HCT116 (cell line): ENCODE results near the gene CREB3L1. TPM values are rescaled to one million over a fixed set of nuclear protein-coding genes. Genes with fewer than 3 reads are reported as not detected.

Experiments used
- ATAC-seq: fragments of 200-7000 bp; cut with Tn5 transposase; 2 replicates; pipeline ENCODE4 v1.9.1; 2020; ENCODE audit warnings: mild to moderate bottlenecking, moderate library complexity
- BruUV-seq: library from RNA; stranded (reverse); fragments of 400-500 nt; replicated peaks from 2 replicates; lab custom pipeline; 2021; lab: Mats Ljungman, UMichigan
- CTCF ChIA-PET: fragments of 300-600 bp; sonication (Branson Sonifier 250); formaldehyde crosslinking; loops from one replicate; lab custom pipeline; 2021; ENCODE audit warnings: antibody characterized with exemption; lab: Charles Lee
- POLR2A ChIA-PET: fragments of 300-600, 350-600 bp; sonication (Branson Sonifier 250); formaldehyde crosslinking; loops from one replicate; lab custom pipeline; 2021; ENCODE audit warnings: antibody characterized with exemption; lab: Charles Lee
- RAD21 ChIA-PET, 2 experiments: fragments of 300-600 bp; sonication (Branson Sonifier 250); formaldehyde crosslinking; loops; one replicate each; lab custom pipeline; 2023; ENCODE audit warnings: low total read pairs in 2 of 2; ENCODE audit not compliant: uncharacterized antibody in 2 of 2, unreplicated experiment in 2 of 2, low non-redundant PET in 1 of 2; lab: Charles Lee
- DNase-seq: peaks from one replicate; pipeline ENCODE4 v3.0.0-alpha.2; 2010; ENCODE audit warnings: low read depth, low spot score
- H2AFZ ChIP-seq: fragments of 200-600 bp; shearing (Covaris generic), sonication (generic); 2 replicates; pipeline ENCODE4 v1.6.1; 2017; ENCODE audit warnings: low read depth, mixed run types, mixed read lengths, antibody characterized with exemption, low read length; ENCODE audit not compliant: poor library complexity, severe bottlenecking
- H3K27ac ChIP-seq: 2 replicates; pipeline ENCODE4 v1.5.1; 2012; ENCODE audit warnings: low read depth, low read length
- H3K27me3 ChIP-seq: fragments of 200-600 bp; sonication (generic); 2 replicates; pipeline ENCODE4 v1.6.1; 2016; ENCODE audit warnings: mixed run types, low read length, mixed read lengths; ENCODE audit not compliant: insufficient read depth
- H3K36me3 ChIP-seq, 2 experiments: fragments of 200-500 bp in 1 of 2; fragments of 200-600 bp in 1 of 2; sonication (Bioruptor generic) in 1 of 2; sonication (generic) in 1 of 2; 2 replicates each; pipeline versions ENCODE4 v1.5.1 to v1.6.1; 2014 to 2016; ENCODE audit warnings: low read length in 2 of 2, inconsistent platforms in 1 of 2, mixed read lengths in 1 of 2, mixed run types in 1 of 2; ENCODE audit not compliant: insufficient read depth in 2 of 2, control insufficient read depth in 1 of 2
- H3K4me1 ChIP-seq, 2 experiments: fragments of 200-600 bp in 1 of 2; sonication (generic) in 1 of 2; 2 replicates each; pipeline versions ENCODE4 v1.5.1 to v1.6.1; 2012 to 2017; ENCODE audit warnings: low read length in 2 of 2, inconsistent platforms in 1 of 2, mild to moderate bottlenecking in 1 of 2, mixed read lengths in 1 of 2, mixed run types in 1 of 2, moderate library complexity in 1 of 2; ENCODE audit not compliant: insufficient read depth in 2 of 2, control insufficient read depth in 1 of 2
- H3K4me2 ChIP-seq: fragments of 200-600 bp; sonication (generic); 2 replicates; pipeline ENCODE4 v1.6.1; 2017; ENCODE audit warnings: mixed run types, low read length, mixed read lengths
- H3K4me3 ChIP-seq, 2 experiments: fragments of 200-600 bp in 1 of 2; sonication (generic) in 1 of 2; replicated peaks in 1 of 2; 2 replicates each; pipeline ENCODE4 v1.5.1; 2011 to 2016; ENCODE audit warnings: low read length in 2 of 2, control low read depth in 1 of 2, low read depth in 1 of 2, mild to moderate bottlenecking in 1 of 2, mixed read lengths in 1 of 2, mixed run types in 1 of 2
- H3K79me2 ChIP-seq: fragments of 200-600 bp; sonication (generic); 2 replicates; pipeline ENCODE4 v1.6.1; 2017; ENCODE audit warnings: mild to moderate bottlenecking, mixed run types, low read length, moderate library complexity, mixed read lengths; ENCODE audit not compliant: insufficient read depth
- H3K9ac ChIP-seq: fragments of 200-600 bp; sonication (generic); 2 replicates; pipeline ENCODE4 v1.6.1; 2016; ENCODE audit warnings: low read length, mixed read lengths
- H3K9me2 ChIP-seq: fragments of 200-600 bp; sonication (generic), shearing (Covaris generic); 2 replicates; pipeline ENCODE4 v1.6.1; 2017; ENCODE audit warnings: mixed run types, mild to moderate bottlenecking, moderate library complexity; ENCODE audit not compliant: insufficient read depth
- H3K9me3 ChIP-seq, 2 experiments: fragments of 200-500 bp in 1 of 2; fragments of 200-600 bp in 1 of 2; sonication (Bioruptor generic) in 1 of 2; sonication (generic) in 1 of 2; 2 replicates each; pipeline ENCODE4 v1.6.1; 2014 to 2017; ENCODE audit warnings: low read length in 2 of 2, mixed read lengths in 2 of 2, inconsistent platforms in 1 of 2, low read depth in 1 of 2, mild to moderate bottlenecking in 1 of 2, mixed run types in 1 of 2, moderate library complexity in 1 of 2; ENCODE audit not compliant: control insufficient read depth in 1 of 2, insufficient read depth in 1 of 2
- H4K20me1 ChIP-seq: fragments of 200-600 bp; sonication (generic), shearing (Covaris generic); 2 replicates; pipeline ENCODE4 v1.6.1; 2017; ENCODE audit warnings: mixed run types, mild to moderate bottlenecking, moderate library complexity; ENCODE audit not compliant: insufficient read depth
- CEBPB ChIP-seq: IDR thresholded peaks from 2 replicates; pipeline ENCODE4 v1.6.1; 2012; ENCODE audit warnings: low read depth
- EGR1 ChIP-seq: IDR thresholded peaks from 2 replicates; pipeline ENCODE4 v1.6.1; 2012; ENCODE audit warnings: low read depth
- EZH2phosphoT487 ChIP-seq: fragments of 200-600 bp; IDR thresholded peaks from 2 replicates; pipeline ENCODE4 v1.6.1; 2018; ENCODE audit warnings: antibody characterized with exemption, borderline replicate concordance
- FOSL1 ChIP-seq: IDR thresholded peaks from 2 replicates; pipeline ENCODE4 v1.6.1; 2012; ENCODE audit warnings: low read depth
- JUND ChIP-seq: IDR thresholded peaks from 2 replicates; pipeline ENCODE4 v1.6.1; 2012
- POLR2A ChIP-seq: IDR thresholded peaks from 2 replicates; pipeline ENCODE4 v1.7.0; 2011; ENCODE audit warnings: borderline replicate concordance; ENCODE audit not compliant: insufficient read depth, insufficient read length; ENCODE audit errors: extremely low read depth
- SP1 ChIP-seq: IDR thresholded peaks from 2 replicates; pipeline ENCODE4 v1.6.1; 2012; ENCODE audit warnings: low read depth
- SRF ChIP-seq: IDR thresholded peaks from 2 replicates; pipeline ENCODE4 v1.6.1; 2012; ENCODE audit warnings: low read depth
- TCF7L2 ChIP-seq: IDR thresholded peaks from 2 replicates; pipeline ENCODE4 v1.7.0; 2011; ENCODE audit warnings: borderline replicate concordance, inconsistent platforms; ENCODE audit not compliant: insufficient read depth, insufficient read length; ENCODE audit errors: extremely low read depth
- YY1 ChIP-seq: IDR thresholded peaks from 2 replicates; pipeline ENCODE4 v1.6.1; 2011; ENCODE audit warnings: low read length, low read depth, moderate library complexity, mild to moderate bottlenecking; ENCODE audit not compliant: insufficient replicate concordance; ENCODE audit errors: extremely low read depth
- intact Hi-C: fragments of 100-400 bp; cut with micrococcal nuclease; formaldehyde crosslinking; loops from 2 replicates; pipeline ENCODE4 v1.10.0; 2022
- total RNA-seq: library from RNA; stranded (reverse); gene quantifications from one replicate; pipeline ENCODE4 v1.2.1, GENCODE V29; 2021; ENCODE audit not compliant: unreplicated experiment
- TF ChIP-seq, protein P1 (sequence below): IDR thresholded peaks from 2 replicates; pipeline ENCODE4 v1.6.1; 2012

CREB3L1 gene
- total RNA-seq, 1 experiment from 2014 or later: 0.37 TPM

DNA sequence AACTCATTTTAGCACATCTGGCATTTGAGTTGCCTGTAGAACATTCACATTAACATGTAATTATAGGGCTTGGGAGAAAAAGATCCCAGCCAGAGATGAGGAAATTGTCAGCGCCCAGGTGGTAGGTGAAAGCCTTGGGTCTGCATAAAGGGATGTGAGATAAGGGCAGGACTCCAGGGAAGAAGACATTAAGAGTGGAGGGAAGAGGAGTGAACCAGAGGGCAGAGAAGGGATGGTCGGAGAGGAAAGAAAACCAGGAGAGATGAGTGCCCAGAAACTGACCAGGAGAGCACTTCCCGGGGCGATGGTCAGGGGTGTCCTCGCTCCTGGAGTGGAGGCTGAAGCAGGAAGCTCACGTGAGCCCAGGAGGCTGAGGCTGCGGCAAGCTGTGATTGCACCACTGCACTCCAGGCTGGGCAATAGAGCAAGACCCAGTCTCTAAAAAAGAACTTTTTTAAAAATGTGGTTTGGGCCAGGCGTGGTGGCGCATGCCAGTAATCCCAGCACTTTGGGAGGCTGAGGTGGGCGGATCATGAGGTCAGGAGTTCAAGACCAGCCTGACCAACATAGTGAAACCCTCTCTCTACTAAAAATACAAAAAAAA is 49.5 kb downstream of the CREB3L1 start:
- TF ChIP-seq EGR1: no peak
- Histone ChIP-seq H3K27ac (no peak overlapping the region), H3K27me3 (no peaks in the 10 kb centered on the region), H3K4me1 (peaks cover 0 to 5% of the 10 kb centered on the region in 2 experiments; a peak in 2 of 4 replicates), H3K4me2 (no peak overlapping the region), H4K20me1 (no peaks in the 10 kb centered on the region), H3K9me2 (no peaks in the 10 kb centered on the region), H3K9ac (no peak overlapping the region), H3K36me3 (no peaks in the 10 kb centered on the region), H3K79me2 (no peaks in the 10 kb centered on the region), H3K4me3 (no peak overlapping the region), H2AFZ (no peak overlapping the region), H3K9me3 (no peaks in the 10 kb centered on the region)
- DNase-seq (no peak), ATAC-seq (no peak)
- BruUV-seq: no TSS peak
- intact Hi-C loops: no loop called here
- RAD21 ChIA-PET: no interaction called here
- CTCF ChIA-PET: no interaction called here
- POLR2A ChIA-PET: no interaction called here

DNA sequence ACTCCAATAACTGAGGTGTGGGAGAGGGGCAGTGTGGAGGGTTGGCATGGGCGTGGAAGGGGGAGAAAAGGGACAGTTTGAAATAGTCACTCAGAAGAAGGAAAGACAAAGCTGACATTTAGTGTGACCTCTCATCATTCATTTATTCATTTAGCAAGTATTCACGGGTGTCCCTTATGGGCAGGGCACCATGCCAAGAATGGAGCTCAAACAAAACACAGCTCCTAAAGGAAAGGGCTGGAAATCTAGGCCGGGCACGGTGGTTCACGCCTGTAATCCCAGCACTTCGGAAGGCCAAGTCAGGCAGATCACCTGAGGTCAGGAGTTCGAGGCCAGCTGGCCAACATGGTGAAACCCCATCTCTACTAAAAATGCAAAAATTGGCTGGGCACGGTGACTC is 50.4 kb downstream of the CREB3L1 start:
- no peaks in the 10 kb centered on the region for H3K36me3 ChIP-seq
- no peak for DNase-seq
- no peak for ATAC-seq
- no peak overlapping the region for H2AFZ ChIP-seq
- BruUV-seq: no TSS peak
- no peak overlapping the region for H3K4me2 ChIP-seq
- TF ChIP-seq FOSL1: no peak
- no peak for TF ChIP-seq POLR2A
- no peak for TF ChIP-seq CEBPB
- no peak for TF ChIP-seq SP1
- no peak for TF ChIP-seq TCF7L2
- TF ChIP-seq, protein P1, sequence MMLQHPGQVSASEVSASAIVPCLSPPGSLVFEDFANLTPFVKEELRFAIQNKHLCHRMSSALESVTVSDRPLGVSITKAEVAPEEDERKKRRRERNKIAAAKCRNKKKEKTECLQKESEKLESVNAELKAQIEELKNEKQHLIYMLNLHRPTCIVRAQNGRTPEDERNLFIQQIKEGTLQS: no peak
- no peak for TF ChIP-seq YY1
- no peak for TF ChIP-seq JUND
- no peak for TF ChIP-seq EZH2phosphoT487
- TF ChIP-seq SRF: no peak
- H3K4me1 ChIP-seq: peaks cover 0 to 5% of the 10 kb centered on the region in 2 experiments; a peak in 2 of 4 replicates
- no peak overlapping the region for H3K27ac ChIP-seq
- H3K4me3 ChIP-seq: no peak overlapping the region
- ChIA-PET RAD21 (no interaction called here), CTCF (interaction anchor here (1.4 kb wide), 2 partner anchors 13 to 20 kb away, joined by 3 to 5 read pairs; no protein-coding TSS in a partner anchor), POLR2A (no interaction called here)
- intact Hi-C loops: no loop called here
- H3K79me2 ChIP-seq: no peaks in the 10 kb centered on the region
- no peaks in the 10 kb centered on the region for H4K20me1 ChIP-seq
- no peaks in the 10 kb centered on the region for H3K27me3 ChIP-seq
- no peaks in the 10 kb centered on the region for H3K9me3 ChIP-seq
- H3K9me2 ChIP-seq: no peaks in the 10 kb centered on the region
- H3K9ac ChIP-seq: no peak overlapping the region
